Endothelial cell of umbilical vein (primary cell): ENCODE results near the gene TBX21. TPM values are rescaled to one million over a fixed set of nuclear protein-coding genes. Genes with fewer than 3 reads are reported as not detected.

Experiments used
- BruUV-seq: library from RNA; stranded (reverse); fragments of 400-500 nt; replicated peaks from 2 replicates; lab custom pipeline; 2021; lab: Mats Ljungman, UMichigan
- CTCF ChIA-PET: fragments of 300-600, 350-600 bp; sonication (Branson Sonifier 250); formaldehyde crosslinking; loops from one replicate; lab custom pipeline; 2021; ENCODE audit warnings: antibody characterized with exemption, inconsistent platforms; lab: Charles Lee
- POLR2A ChIA-PET: fragments of 300-600, 350-600 bp; sonication (Branson Sonifier 250); formaldehyde crosslinking; loops from one replicate; lab custom pipeline; 2021; ENCODE audit warnings: antibody characterized with exemption, inconsistent platforms; lab: Charles Lee
- DNase-seq: peaks from one replicate; pipeline ENCODE4 v3.0.0-alpha.2; 2011; ENCODE audit warnings: low read depth, low spot score
- FAIRE-seq: peaks from 2 replicates; lab custom pipeline; 2011; peaks lifted over from hg19 to GRCh38; lab: Jason Lieb, UNC
- H2AFZ ChIP-seq: 2 replicates; pipeline ENCODE4 v1.6.0; 2012; ENCODE audit warnings: low read depth, low read length, control low read depth, inconsistent platforms
- H3K27ac ChIP-seq: 2 replicates; pipeline ENCODE4 v1.5.1; 2011; ENCODE audit warnings: low read depth, mild to moderate bottlenecking, control low read depth, low read length, moderate library complexity; ENCODE audit not compliant: insufficient read depth
- H3K27me3 ChIP-seq, 2 experiments: 2 replicates each; pipeline versions ENCODE4 v1.6.0 to v1.6.1; 2011; ENCODE audit warnings: low read length in 2 of 2, mixed read lengths in 1 of 2; ENCODE audit not compliant: control insufficient read depth in 2 of 2, insufficient read depth in 2 of 2
- H3K36me3 ChIP-seq, 2 experiments: 2 replicates in 1 of 2; 3 replicates in 1 of 2; pipeline ENCODE4 v1.5.1; 2011; ENCODE audit warnings: low read length in 2 of 2, mild to moderate bottlenecking in 1 of 2, moderate library complexity in 1 of 2; ENCODE audit not compliant: control insufficient read depth in 2 of 2, insufficient read depth in 2 of 2; ENCODE audit errors: extremely low read depth in 1 of 2
- H3K4me1 ChIP-seq: 3 replicates; pipeline ENCODE4 v1.5.1; 2011; ENCODE audit warnings: mild to moderate bottlenecking, low read length; ENCODE audit not compliant: control insufficient read depth, insufficient read depth; ENCODE audit errors: extremely low read depth
- H3K4me2 ChIP-seq: 2 replicates; pipeline ENCODE4 v1.6.1; 2011; ENCODE audit warnings: low read length, control low read depth, mixed read lengths; ENCODE audit not compliant: insufficient read depth
- H3K4me3 ChIP-seq, 3 experiments: fragments of 200-600 bp in 1 of 3; sonication (generic), shearing (Covaris generic) in 1 of 3; replicated peaks in 1 of 3; 2 replicates each; pipeline ENCODE4 v1.5.1; 2011 to 2016; ENCODE audit warnings: control low read depth in 3 of 3, low read length in 3 of 3, mild to moderate bottlenecking in 2 of 3, inconsistent platforms in 1 of 3, low read depth in 1 of 3, moderate library complexity in 1 of 3; ENCODE audit not compliant: insufficient read depth in 1 of 3
- H3K79me2 ChIP-seq: 2 replicates; pipeline ENCODE4 v1.6.0; 2012; ENCODE audit warnings: low read length, inconsistent platforms; ENCODE audit not compliant: control insufficient read depth, insufficient read depth
- H3K9ac ChIP-seq: replicated peaks from 2 replicates; pipeline ENCODE3; 2011; ENCODE audit warnings: low read length, control low read depth; ENCODE audit not compliant: insufficient read depth; ENCODE audit errors: extremely low read depth
- H3K9me1 ChIP-seq: replicated peaks from 3 replicates; pipeline ENCODE4 v1.6.0; 2011; ENCODE audit warnings: mild to moderate bottlenecking, low read length; ENCODE audit not compliant: control insufficient read depth, insufficient read depth; ENCODE audit errors: extremely low read depth
- H3K9me3 ChIP-seq: replicated peaks from 2 replicates; pipeline ENCODE4 v1.5.1; 2012; ENCODE audit warnings: low read length, inconsistent platforms; ENCODE audit not compliant: control insufficient read depth, insufficient read depth
- H4K20me1 ChIP-seq: replicated peaks from 2 replicates; pipeline ENCODE3; 2011; ENCODE audit warnings: mild to moderate bottlenecking, low read length; ENCODE audit not compliant: control insufficient read depth, insufficient read depth; ENCODE audit errors: extremely low read depth
- EZH2 ChIP-seq: IDR thresholded peaks from 2 replicates; pipeline ENCODE4 v1.6.1; 2012; ENCODE audit warnings: borderline replicate concordance, low read depth, mild to moderate bottlenecking, moderate library complexity, low read length, inconsistent platforms; ENCODE audit not compliant: severe bottlenecking
- FOS ChIP-seq: IDR thresholded peaks from 2 replicates; pipeline ENCODE4 v1.6.1; 2011; ENCODE audit warnings: mild to moderate bottlenecking, low read length, moderate library complexity, borderline replicate concordance; ENCODE audit not compliant: insufficient read depth
- GATA2 ChIP-seq: IDR thresholded peaks from 2 replicates; pipeline ENCODE4 v1.7.0; 2011; ENCODE audit warnings: low read depth, mild to moderate bottlenecking, moderate library complexity, mixed read lengths, low read length; ENCODE audit not compliant: insufficient read length, insufficient read depth
- JUN ChIP-seq: IDR thresholded peaks from 2 replicates; pipeline ENCODE4 v1.6.1; 2011; ENCODE audit warnings: borderline replicate concordance, low read depth; ENCODE audit not compliant: insufficient read length, insufficient read depth
- MAX ChIP-seq: IDR thresholded peaks from 2 replicates; pipeline ENCODE4 v1.6.1; 2011; ENCODE audit not compliant: insufficient read depth, insufficient read length
- MYC ChIP-seq: IDR thresholded peaks from one replicate; pipeline ENCODE4 v1.6.1; 2011; ENCODE audit warnings: mild to moderate bottlenecking, low read depth, low read length
- POLR2A ChIP-seq: IDR thresholded peaks from 2 replicates; pipeline ENCODE4 v1.6.1; 2012; ENCODE audit warnings: low read depth, mild to moderate bottlenecking, control low read depth, low read length
- POLR2AphosphoS5 ChIP-seq: IDR thresholded peaks from 2 replicates; pipeline ENCODE4 v1.6.1; 2012; ENCODE audit warnings: low read depth, mild to moderate bottlenecking, control low read depth, low read length, moderate library complexity; ENCODE audit not compliant: insufficient read depth
- dilution Hi-C: fragments of 300-500 bp; cut with MboI; formaldehyde crosslinking; loops from one replicate; pipeline ENCODE4 v1.15.0; 2019; ENCODE audit warnings: low sequenced_read_pairs; ENCODE audit not compliant: extremely low pct_ligation_motif_present
- intact Hi-C: fragments of 100-400 bp; cut with micrococcal nuclease; formaldehyde crosslinking; loops from one replicate; pipeline ENCODE4 v1.10.0; 2022
- polyA plus RNA-seq, 4 experiments: library from polyadenylated mRNA; depleted of rRNA in 3 of 4; stranded (reverse) in 3 of 4; unstranded in 1 of 4; fragments of >200 nt; gene quantifications; 2 replicates each; pipeline versions ENCODE4 v1.2.1 to v1.2.3, GENCODE V29; 2011 to 2012; ENCODE audit warnings: missing spikeins in 1 of 4
- total RNA-seq: library from RNA; stranded (reverse); gene quantifications from 2 replicates; pipeline ENCODE4 v1.2.3, GENCODE V29; 2021
- TF ChIP-seq, protein P1 (sequence below), 2 donors: IDR thresholded peaks; 1 replicate in 1 of 2; 2 replicates in 1 of 2; pipeline ENCODE4 v1.5.1; 2011; ENCODE audit warnings: low read length in 2 of 2, mild to moderate bottlenecking in 2 of 2, moderate library complexity in 2 of 2, control low read depth in 1 of 2, inconsistent platforms in 1 of 2, low read depth in 1 of 2; ENCODE audit not compliant: insufficient read depth in 1 of 2; ENCODE audit errors: extremely low read depth in 1 of 2

Gene TBX21
- total and polyA plus RNA-seq, 2 donors (not counting 3 experiments of a cell fraction or from before 2014, with no cell fraction given), result not detected

- Histone ChIP-seq H3K27ac (no peak overlapping the region), H3K9me3 (no peaks in the 10 kb centered on the region), H3K9me1 (no peaks in the 10 kb centered on the region), H2AFZ (no peak overlapping the region), H3K27me3 (no peaks in the 10 kb centered on the region), H3K4me2 (no peak overlapping the region), H4K20me1 (peaks cover 5% of the 10 kb centered on the region), H3K4me3 (no peak overlapping the region), H3K36me3 (peaks cover 19 to 23% of the 10 kb centered on the region in 2 experiments), H3K4me1 (peaks cover 27% of the 10 kb centered on the region), H3K79me2 (peaks cover 6% of the 10 kb centered on the region), H3K9ac (no peak overlapping the region)
- DNase-seq (no peak), FAIRE-seq (no peak)
- BruUV-seq, result no TSS peak
- no peak for TF ChIP-seq EZH2
- no peak for TF ChIP-seq MAX
- TF ChIP-seq MYC, result no peak
- no peak for TF ChIP-seq GATA2
- TF ChIP-seq, protein P1, sequence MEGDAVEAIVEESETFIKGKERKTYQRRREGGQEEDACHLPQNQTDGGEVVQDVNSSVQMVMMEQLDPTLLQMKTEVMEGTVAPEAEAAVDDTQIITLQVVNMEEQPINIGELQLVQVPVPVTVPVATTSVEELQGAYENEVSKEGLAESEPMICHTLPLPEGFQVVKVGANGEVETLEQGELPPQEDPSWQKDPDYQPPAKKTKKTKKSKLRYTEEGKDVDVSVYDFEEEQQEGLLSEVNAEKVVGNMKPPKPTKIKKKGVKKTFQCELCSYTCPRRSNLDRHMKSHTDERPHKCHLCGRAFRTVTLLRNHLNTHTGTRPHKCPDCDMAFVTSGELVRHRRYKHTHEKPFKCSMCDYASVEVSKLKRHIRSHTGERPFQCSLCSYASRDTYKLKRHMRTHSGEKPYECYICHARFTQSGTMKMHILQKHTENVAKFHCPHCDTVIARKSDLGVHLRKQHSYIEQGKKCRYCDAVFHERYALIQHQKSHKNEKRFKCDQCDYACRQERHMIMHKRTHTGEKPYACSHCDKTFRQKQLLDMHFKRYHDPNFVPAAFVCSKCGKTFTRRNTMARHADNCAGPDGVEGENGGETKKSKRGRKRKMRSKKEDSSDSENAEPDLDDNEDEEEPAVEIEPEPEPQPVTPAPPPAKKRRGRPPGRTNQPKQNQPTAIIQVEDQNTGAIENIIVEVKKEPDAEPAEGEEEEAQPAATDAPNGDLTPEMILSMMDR (IDR thresholded peaks at IDR 0.05; ENCODE audit: extremely low read depth in 1 of 2, insufficient read depth in 1 of 2, low read depth in 1 of 2, low read length in 2 of 2), result no peak
- no peak for TF ChIP-seq POLR2AphosphoS5
- TF ChIP-seq FOS, result no peak
- TF ChIP-seq JUN, result no peak
- no peak for TF ChIP-seq POLR2A
- intact Hi-C loops (no loop called here), dilution Hi-C loops (no loop called here)
- ChIA-PET CTCF (no interaction called here), POLR2A (no interaction called here)
These were observed 49.0 kb upstream of the TBX21 start for GRCh38 chr17:47684025-47684424.
